ENCODE results near the gene CHMP2A. TPM values are rescaled to one million over a fixed set of nuclear protein-coding genes. Genes with fewer than 3 reads are reported as not detected.

CHMP2A gene
- total RNA-seq, 4 donors from 2014 or later, result 90.0 to 146 (median 128) TPM

GRCh38 chr19:58575183-58576041 lies 20.5 kb upstream of the CHMP2A start:
- Histone ChIP-seq H3K4me1 (peaks cover 0 to 65% (median 17%) of the 10 kb centered on the region in 4 donors), H3K36me3 (peaks cover 0 to 20% (median 0%) of the 10 kb centered on the region in 3 donors), H3K9me3 (no peaks in the 10 kb centered on the region), H3K27me3 (no peaks in the 10 kb centered on the region), H3K27ac (peak overlapping the region; percentile 80 to 99 (median 89)), H3K4me3 (peak overlapping the region; percentile 76 to 92 (median 81))
- TF ChIP-seq EP300 (IDR thresholded peaks at IDR 0.05) (peak in 1 of 2 donors; percentile 89), CTCF (IDR thresholded peaks at IDR 0.05) (peak in 3 of 5 experiments; percentile 13 to 45 (median 21)), POLR2A (IDR thresholded peaks at IDR 0.05) (peak; percentile 50 to 70)
- 0% methylated on average over 25 to 39 of the region's 66 CpGs for WGBS, 2 donors
- peak; percentile 76 to 78 for DNase-seq (ENCODE audit: low spot score in 2 of 2)

- Histone ChIP-seq H3K36me3 (peaks cover 0 to 35% (median 0%) of the 10 kb centered on the region in 3 donors), H3K27ac (peak overlapping the region; percentile 87 to 99 (median 96)), H3K4me1 (peaks cover 0 to 53% (median 17%) of the 10 kb centered on the region in 4 donors), H3K4me3 (peak overlapping the region; percentile 42 to 74 (median 59)), H3K27me3 (no peaks in the 10 kb centered on the region), H3K9me3 (no peaks in the 10 kb centered on the region)
- no peak for TF ChIP-seq EP300 (IDR thresholded peaks at IDR 0.05)
- no peak for TF ChIP-seq POLR2A (IDR thresholded peaks at IDR 0.05)
- no peak for TF ChIP-seq CTCF (IDR thresholded peaks at IDR 0.05)
- 1 to 2% methylated on average over 20 of the region's 20 CpGs for WGBS, 2 donors
- DNase-seq (ENCODE audit: low spot score in 2 of 2), result no peak
Measured at GRCh38 chr19:58573658-58574164, 18.8 kb upstream of the CHMP2A start.

- Histone ChIP-seq H3K9me3 (no peaks in the 10 kb centered on the region), H3K27ac (peak within 1 kb of the TSS; percentile 87 to 99 (median 96)), H3K27me3 (no peaks in the 10 kb centered on the region), H3K36me3 (peaks cover 0 to 34% (median 0%) of the 10 kb centered on the region in 3 donors), H3K4me1 (peaks cover 0 to 47% (median 17%) of the 10 kb centered on the region in 4 donors), H3K4me3 (peak within 1 kb of the TSS; percentile 42 to 74 (median 59))
- peak; percentile 99 to 100 for DNase-seq (ENCODE audit: low spot score in 2 of 2)
- TF ChIP-seq POLR2A (IDR thresholded peaks at IDR 0.05), result peak in 1 of 2 donors; percentile 47
- TF ChIP-seq CTCF (IDR thresholded peaks at IDR 0.05), result peak in 2 of 5 experiments; percentile 68 to 73
- TF ChIP-seq EP300 (IDR thresholded peaks at IDR 0.05), result peak; percentile 32 to 81
- 0 to 1% methylated on average over 65 to 71 of the region's 75 CpGs for WGBS, 2 donors
Measured at GRCh38 chr19:58572818-58573657, 18.1 kb upstream of the CHMP2A start, which contains the start of gene MZF1. MZF1 (minus strand) TSS chr19:58573335; CDS start chr19:58571389, 1,946 bp downstream.

- WGBS, 2 donors, result 42 to 43% methylated on average over 24 of the region's 24 CpGs
- TF ChIP-seq CTCF (IDR thresholded peaks at IDR 0.05) (no peak), POLR2A (IDR thresholded peaks at IDR 0.05) (no peak), EP300 (IDR thresholded peaks at IDR 0.05) (peak in 1 of 2 donors; percentile 10)
- peak in 1 of 2 donors; percentile 20 for DNase-seq (ENCODE audit: low spot score in 2 of 2)
Measured at GRCh38 chr19:58572026-58572817, 17.3 kb upstream of the CHMP2A start.

More at GRCh38 chr19:58572026-58572817, 17.3 kb upstream of the CHMP2A start:
- Histone ChIP-seq H3K4me3 (peak overlapping the region; percentile 37 to 74 (median 59)), H3K27ac (peak overlapping the region; percentile 87 to 99 (median 96)), H3K27me3 (no peaks in the 10 kb centered on the region), H3K36me3 (peaks cover 0 to 39% (median 0%) of the 10 kb centered on the region in 3 donors), H3K4me1 (peaks cover 0 to 39% (median 17%) of the 10 kb centered on the region in 4 donors), H3K9me3 (no peaks in the 10 kb centered on the region)
